GM19193 (cell line): ENCODE data around the gene SULF2.

ENCODE experiments used
- POLR2A ChIP-seq: IDR thresholded peaks from 4 replicates; pipeline ENCODE4 v1.6.1; 2011; ENCODE audit not compliant: insufficient read depth, insufficient read length; ENCODE audit errors: extremely low read depth

Gene SULF2

DNA sequence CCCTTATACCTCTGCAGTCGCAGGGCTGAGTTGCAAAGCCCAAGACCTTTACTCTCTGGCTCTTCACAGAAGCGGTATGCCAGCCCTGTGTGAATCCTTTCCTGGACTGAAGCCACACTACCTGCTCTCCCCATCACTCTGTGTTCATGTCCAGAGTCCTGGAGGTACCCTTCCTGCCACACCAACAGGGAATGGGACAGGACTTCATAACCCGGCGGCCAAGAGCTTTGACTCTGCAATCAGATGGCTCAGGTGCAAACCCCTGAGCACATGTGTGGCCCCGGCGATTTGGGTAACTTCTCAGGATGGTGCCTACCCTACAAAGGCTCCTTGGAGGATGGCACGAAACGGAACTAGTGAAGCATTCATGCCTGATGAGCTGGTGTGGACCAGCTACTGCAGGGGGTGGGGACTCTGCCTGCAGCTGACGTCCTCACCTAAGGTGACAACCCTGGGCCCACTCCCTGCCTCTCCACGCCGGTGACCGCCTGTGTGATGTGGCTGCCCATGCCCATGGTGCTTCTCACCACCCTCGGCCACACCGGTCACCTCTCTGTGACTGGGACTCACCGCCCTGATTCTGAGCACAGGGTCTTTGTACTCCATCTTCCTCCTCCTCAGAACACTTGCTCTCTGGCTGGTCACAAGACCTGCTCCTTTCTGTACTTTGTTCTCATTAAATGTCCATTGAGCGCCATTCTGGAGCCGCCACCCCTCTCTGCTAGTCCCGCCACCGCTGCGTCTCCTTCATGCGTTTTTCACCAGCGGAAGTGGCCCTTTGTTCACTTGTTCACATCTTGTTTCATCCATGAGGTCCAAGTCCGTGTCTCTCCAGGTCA lies 116.7 kb downstream of the SULF2 start:
- no peak for TF ChIP-seq POLR2A

DNA sequence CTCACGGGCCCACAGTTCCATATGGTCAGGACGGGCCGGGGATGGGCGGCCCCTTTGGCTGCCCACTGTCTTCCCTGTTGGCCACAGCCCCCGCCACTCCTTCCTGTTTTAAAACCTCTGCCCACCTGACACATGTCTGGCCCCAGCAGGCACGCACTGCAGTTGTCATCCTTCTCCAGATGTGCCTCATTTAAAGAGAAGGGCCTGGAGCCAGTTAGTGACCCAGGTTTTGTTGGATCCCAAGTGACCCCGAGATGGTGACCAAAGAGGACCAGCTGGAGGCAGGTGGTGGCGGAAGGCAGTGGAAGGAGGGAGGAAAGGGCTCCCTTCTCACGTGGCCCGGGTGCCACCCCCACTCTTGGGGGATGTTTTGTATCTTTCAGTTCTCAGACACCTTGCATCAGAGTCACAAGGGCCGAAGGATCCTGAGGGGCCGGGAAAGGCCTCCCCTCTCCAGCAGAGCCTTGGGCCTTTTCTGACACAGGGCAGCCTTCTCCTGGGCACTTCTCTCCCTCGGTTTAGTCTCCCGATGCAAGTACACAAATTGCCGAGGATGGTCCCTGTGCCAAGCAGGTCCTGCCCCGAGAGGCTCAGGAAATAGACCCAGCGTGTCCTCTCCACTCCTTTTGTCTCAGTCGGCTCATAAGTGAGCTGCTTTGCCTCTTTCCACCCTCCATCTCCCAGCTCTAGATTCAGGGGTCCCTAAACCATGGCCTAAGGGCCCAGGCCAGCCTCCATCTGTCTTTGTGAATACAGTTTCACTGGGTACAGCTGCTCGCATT lies 117.6 kb downstream of the SULF2 start:
- TF ChIP-seq POLR2A = peak; percentile 52

DNA sequence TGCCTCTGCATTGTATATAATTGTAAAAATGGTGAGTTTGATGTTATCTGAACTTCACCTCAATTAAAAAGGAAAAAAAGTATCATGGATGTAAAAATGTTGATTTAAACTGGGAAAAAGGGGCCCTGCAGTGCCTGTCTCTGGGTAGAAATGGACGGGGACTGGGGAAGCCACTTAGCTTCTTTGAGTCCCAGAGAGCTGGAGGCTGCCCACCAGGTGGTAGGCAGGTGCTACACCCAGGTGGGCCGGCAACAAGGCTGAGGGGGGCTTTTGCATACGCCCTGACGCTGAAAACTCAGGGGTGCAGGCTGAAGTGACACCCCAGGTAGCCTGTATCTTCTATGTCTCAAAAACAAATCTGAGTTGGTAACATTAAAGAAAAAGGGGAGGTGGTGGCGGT lies 118.2 kb downstream of the SULF2 start:
- no peak for TF ChIP-seq POLR2A

DNA sequence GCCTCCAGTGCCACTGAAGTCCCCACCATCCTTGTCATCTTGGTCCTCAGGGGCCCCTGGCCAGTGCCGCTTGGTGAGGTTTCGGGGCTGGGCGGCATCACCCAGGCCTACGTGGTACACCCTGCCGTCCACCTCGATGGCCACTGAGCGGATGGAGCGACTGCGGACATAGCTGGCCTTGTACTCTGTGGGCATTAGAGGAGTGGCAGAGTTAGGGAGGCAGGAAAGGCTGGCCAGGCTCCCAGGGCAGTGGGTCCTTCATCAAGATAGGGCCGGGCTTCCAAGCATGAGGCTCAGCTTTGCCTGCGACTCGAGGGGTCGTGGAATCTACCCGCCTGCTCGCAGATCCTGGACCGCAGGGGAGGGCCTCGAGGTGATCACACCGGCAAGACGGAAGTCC lies 119.0 kb downstream of the SULF2 start:
- peak; percentile 17 for TF ChIP-seq POLR2A

DNA sequence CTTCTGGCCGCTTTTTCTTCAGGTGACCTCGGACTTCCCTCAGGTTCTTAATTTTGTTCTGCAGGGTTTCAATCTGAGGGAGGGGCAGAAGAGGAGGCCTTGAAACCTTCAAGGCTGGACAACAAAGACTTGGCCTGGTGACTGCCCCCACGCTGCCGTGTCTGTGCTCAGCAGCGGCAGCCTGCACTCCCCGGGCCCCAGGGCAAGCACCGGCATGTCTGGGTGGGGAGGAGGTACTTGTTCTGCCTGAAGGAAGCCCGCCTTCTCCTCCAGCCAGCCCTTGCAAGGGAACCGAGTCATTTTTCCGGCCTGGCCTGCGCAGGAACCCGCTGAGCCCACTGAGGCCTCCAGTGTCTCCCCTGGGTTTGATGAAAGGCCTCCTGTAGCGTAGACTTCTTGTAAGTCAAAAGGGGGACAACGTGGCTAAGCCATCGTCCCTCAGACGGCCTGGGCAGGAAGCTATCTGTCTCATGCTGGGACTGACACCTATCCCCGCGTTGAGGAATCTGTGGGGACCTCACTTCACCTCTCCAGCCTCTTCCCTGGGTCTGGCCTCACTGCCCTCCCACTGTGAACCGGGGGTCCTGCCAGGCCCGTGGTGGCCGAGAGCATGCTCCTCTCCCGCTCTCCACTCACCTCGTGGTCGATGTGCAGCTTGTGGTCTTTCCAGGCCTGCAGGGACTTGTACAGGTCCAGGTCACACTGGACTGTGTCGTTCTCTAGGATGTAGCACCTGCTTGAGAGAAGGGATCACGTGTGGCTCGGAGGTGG lies 119.9 kb downstream of the SULF2 start:
- TF ChIP-seq POLR2A = peak; percentile 12

DNA sequence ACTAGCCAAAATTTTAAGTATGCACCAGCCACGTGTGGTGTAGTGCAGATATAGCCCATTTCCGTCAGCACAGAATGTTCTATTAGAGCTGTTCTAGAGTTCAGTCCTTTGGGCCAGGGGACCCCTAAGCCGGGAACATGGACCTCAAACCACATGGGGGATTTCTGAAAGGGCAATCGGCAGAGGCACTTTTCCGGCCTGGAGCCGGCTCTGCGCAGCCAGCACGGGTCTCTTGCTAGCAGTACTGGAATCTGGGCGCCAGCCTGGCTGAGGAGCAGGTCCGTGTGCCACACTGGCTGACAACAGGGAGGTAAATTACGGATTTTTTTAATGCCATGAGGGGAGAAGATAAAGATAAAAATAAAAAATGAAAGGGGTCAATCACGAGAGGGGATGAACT lies 120.5 kb downstream of the SULF2 start:
- peak; percentile 25 for TF ChIP-seq POLR2A

DNA sequence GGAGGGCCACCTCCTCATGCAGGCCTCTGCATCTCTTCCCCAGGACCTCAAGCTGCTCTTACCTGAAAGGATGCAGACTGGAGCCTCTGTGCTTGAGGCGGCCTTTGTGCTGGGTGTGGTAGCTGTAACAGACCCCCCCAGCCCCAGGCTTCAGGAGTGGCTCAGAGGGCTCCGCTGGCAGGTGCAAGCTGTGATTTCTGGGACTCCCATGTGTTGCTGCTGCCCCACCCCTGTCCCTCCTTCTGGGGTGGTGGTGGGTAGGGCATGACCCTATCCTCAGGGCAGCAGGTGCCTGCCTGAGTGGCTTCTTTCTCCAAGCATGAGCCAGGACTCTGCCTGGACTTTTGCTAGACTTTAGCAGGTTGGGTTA lies 121.2 kb downstream of the SULF2 start:
- no peak for TF ChIP-seq POLR2A

DNA sequence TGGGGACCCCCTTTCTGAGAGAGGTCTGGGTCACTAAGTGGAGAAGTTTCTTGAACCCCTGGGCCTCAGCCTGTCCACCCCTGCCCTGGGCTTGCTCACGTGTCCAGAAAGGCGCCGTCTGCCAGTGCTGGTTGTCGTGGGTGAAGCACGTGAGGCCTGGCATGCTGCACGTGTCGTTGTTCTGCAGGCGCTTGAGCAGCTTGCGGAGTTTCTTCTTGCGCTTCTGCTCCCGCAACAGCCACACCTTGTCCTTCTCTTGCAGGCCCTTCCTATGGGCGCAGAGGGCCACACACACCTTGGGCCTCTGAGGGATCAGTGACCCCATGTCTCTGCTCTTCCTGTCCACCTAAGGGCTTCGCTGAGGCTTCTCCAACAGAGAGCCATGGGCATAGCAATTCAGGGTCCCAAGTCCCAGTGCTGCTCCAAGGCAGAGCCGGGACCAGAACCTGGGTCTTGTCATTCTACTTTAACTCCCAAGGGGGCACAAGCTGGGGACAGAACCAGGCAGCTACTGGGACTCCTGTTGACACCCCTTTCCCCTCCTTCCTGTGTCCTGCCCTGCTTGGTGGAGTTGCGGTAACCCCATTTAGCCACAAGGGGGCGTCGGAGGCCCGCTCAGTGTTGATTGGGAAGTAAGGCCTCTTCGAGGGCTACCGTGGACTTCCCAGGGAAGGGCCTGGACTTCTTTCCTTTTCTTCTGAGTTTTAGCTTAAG lies 121.8 kb downstream of the SULF2 start:
- TF ChIP-seq POLR2A = peak; percentile 40

DNA sequence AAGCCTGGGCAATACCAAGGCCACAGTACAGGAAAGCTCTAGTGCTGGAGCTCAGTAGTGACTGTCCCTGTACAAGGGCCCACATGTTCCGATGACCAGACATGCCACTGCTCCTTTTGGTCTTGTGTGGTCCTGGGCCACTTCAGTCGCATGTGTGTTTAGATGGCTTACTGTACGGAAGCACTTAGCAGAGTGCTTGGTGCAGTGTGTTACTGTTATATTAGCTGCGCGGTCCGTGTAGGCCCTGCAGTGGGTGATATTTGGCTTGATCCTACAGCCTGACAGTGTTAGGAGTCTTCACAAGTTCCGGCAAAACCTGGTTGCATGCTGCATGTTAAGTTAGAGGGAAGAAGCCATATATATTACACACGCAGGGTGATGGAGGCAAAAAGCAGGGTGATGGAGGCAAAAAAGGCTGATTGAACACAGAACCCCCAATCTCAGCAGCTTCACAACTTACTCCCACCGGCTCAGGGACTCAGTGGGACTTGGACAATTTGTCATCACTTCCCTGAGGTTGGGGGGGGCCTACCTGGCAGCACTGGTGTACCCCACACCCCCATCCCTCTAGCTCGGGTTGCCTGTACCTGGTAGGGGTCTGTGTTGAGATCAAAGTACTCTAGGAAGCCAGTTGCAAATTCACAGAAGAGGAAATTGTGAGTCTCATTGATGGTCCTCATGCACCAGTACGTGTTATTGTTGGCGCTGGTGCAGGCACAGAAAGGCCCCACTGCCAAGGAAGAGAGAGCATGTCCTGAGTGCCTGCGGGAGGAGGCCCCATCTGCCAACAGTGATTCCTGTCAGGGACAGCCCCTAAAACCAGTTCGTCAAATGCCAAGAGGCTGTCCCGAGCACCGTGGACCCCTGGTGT lies 122.6 kb downstream of the SULF2 start:
- no peak for TF ChIP-seq POLR2A

DNA sequence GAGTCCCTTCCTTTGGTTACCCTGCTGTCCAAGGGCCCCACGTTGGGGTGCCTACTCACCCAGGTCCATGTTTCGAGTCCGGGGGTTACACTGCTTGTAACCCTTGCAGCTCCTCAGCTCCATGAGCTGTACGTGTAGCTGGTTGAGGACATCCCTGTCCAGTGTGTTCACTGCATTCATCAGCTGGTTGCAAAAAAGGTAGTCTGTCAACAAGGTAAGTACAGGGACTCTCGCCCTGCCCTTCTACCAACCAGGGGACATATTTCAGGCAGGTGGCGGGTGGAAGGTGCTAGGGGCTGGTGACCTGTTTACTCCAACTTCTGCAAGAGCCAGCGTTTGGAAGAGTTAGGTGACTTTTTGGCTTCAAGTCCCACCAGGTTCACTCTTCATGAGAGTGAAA lies 123.6 kb downstream of the SULF2 start:
- peak; percentile 25 for TF ChIP-seq POLR2A

DNA sequence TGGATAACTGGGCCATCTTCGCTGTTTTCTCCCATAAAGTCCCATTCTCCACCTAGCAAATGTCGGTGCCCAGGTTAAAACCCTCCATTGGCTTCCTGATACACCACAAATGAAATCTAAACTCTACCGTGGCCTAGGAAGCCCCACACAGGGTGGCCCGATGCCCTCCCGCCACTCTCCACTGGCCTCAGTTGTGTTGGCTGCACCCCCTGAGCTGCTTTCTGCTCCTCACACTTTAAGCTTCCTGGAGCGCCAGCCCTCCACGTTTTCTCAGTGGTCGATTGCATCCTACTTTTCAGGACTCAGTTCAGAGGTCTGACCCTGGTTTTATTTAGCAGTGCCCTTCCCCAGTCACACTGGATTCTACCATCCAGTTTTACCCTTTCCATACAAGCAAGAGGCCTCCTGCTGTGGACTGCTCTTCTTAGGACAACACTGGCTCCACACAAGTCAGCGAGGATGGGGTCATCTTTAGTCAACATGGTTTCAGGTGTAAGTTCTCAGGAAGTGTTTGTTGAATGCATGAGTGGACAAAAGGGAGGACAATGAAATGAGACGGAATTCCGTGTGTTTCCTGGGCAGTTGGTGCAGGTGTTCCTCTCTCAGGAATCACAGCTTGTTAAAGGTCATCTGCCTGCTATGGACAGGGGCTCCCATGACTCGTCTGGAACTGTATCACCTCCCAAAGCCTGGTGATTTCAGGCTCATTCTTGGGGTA lies 124.1 kb downstream of the SULF2 start:
- TF ChIP-seq POLR2A = no peak

DNA sequence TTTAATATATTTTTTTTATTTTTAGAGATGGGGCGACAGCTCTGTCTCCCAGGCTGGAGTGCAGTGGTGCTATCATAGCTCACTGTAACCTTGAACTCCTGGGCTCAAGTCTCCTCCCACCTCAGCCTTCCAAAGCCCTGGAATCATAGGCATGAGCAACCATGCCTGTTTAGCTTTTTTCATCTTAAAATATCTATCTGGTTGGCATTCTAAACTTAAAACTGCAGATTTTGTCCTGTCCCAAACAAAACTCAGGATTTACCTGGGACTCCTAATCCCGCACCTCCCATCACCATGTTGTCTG lies 124.7 kb downstream of the SULF2 start:
- TF ChIP-seq POLR2A = no peak

DNA sequence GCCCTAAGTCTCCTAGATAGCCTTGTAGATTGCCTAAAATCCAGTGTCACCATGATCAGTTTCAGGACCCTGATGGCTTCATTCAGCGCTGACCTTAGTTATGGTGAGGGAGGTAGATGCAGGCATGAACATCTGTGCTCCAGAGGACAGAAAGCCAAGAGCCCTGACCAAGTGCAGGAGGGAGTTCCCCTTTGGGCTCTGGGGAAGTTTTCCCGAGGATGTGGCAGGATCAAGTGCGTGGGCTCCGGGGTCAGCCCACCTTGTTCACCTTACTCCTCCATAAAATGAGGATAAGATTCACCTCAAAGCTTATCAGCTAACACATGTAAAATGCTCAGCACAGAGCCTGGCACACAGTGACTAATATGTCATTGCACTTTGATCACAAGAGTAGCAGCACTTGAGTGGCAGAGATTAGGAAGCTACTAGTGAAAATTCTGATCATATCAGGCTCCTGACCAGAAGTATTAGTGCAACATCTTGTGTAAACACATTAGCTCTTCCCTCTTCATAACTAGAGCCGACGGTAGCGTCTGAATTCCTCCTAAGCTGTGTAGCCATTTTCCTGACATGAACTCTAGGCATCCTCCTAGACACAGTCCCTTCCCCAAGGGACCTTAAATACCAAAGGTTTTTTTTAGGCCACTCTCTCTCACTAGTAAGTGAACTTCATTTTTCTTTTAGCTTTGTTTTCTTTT lies 125.2 kb downstream of the SULF2 start:
- no peak for TF ChIP-seq POLR2A

DNA sequence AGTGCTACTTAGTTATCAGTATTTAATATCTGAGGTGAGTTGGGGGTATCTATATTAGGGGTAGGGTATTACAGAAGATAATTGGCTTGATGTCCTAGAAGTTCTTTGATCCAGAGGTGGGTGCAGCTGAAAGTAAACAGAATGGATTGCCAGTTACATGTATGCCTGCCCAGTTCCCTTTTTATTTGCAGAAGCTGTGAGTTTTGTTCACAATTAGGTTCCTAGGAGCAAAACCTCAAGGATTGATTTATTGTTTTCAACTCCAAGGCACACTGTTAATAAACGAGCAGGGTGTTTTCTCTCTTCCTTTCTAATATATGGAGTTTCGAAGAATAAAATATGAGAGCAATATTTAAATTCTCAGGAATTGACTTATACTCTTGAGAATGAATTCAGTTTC lies 129.0 kb downstream of the SULF2 start:
- no peak for TF ChIP-seq POLR2A

DNA sequence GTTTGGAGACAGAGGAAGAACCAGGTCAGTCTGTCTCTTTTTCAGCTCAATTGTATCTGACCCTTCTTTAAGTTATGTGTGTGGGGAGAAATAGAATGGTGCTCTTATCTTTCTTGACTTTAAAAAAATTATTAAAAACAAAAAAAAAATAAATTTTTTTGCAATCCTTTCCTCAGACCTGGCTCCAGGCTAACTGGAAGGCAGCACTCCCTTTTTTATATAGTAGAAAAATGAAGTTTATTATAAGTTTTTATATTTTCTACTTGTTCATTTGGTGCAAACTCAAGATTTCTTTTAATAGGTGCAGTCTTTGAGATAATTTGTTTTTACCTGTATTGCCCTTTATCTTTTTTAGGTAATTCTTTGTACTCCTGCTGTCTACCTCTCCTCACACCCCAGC lies 129.6 kb downstream of the SULF2 start:
- TF ChIP-seq POLR2A = no peak
